Stomach (tissue), 9 donors: Measurements from ENCODE around the gene COX8A. TPM values are rescaled to one million over a fixed set of nuclear protein-coding genes. Genes with fewer than 3 reads are reported as not detected.

ENCODE experiments used
- DNase-seq, 2 donors: peaks; one replicate each; pipeline versions ENCODE4 v3.0.0 to v3.0.0-alpha.2; 2013 to 2019
- H3K27ac ChIP-seq, 5 donors: fragments of 200-600 bp in 4 of 5; sonication (generic) in 4 of 5; one replicate each; pipeline ENCODE4 v1.5.1; 2013 to 2019; ENCODE audit warnings: mild to moderate bottlenecking in 1 of 5, moderate library complexity in 1 of 5
- H3K27me3 ChIP-seq, 3 donors: fragments of 200-600 bp; sonication (generic); one replicate each; pipeline ENCODE4 v1.5.1; 2017 to 2019; ENCODE audit warnings: mixed run types in 1 of 3
- H3K36me3 ChIP-seq, 4 donors: fragments of 200-600 bp; sonication (generic); 1 replicate in 3 of 4; 2 replicates in 1 of 4; pipeline ENCODE4 v1.5.1; 2016 to 2019
- H3K4me1 ChIP-seq, 4 donors: fragments of 200-600 bp; sonication (generic); one replicate each; pipeline ENCODE4 v1.5.1; 2016 to 2019
- H3K4me3 ChIP-seq, 4 donors: fragments of 200-600 bp; sonication (generic) in 3 of 4; one replicate each; pipeline ENCODE4 v1.5.1; 2016 to 2019; ENCODE audit warnings: mild to moderate bottlenecking in 1 of 4
- H3K9me3 ChIP-seq, 4 donors: fragments of 200-600 bp; sonication (generic); one replicate each; pipeline ENCODE4 v1.5.1; 2016 to 2019
- EP300 ChIP-seq: sonication (generic); formaldehyde crosslinking; IDR thresholded peaks from one replicate; pipeline ENCODE4 v1.6.1; 2017; ENCODE audit warnings: antibody characterized with exemption
- POLR2A ChIP-seq, 4 donors: fragments of 450-650 bp; IDR thresholded peaks; one replicate each; pipeline ENCODE4 v1.6.1; 2016; ENCODE audit warnings: antibody characterized with exemption in 4 of 4, control low read depth in 2 of 4, mild to moderate bottlenecking in 1 of 4, moderate library complexity in 1 of 4
- POLR2AphosphoS5 ChIP-seq, 3 donors: sonication (generic); formaldehyde crosslinking; IDR thresholded peaks; one replicate each; pipeline ENCODE4 v1.6.1; 2016; ENCODE audit warnings: antibody characterized with exemption in 3 of 3
- WGBS, 5 donors: extraction: QIAGEN DNeasy Blood & Tissue Kit in 3 of 5; methylation state at CpG; one replicate each; pipeline versions ENCODE4 v1.1.5 to v1.1.7; 2013 to 2018; 5-methylcytosine and 5-hydroxymethylcytosine counted together
- intact Hi-C: fragments of 100-400 bp; cut with DNase I; formaldehyde crosslinking; loops from one replicate; pipeline ENCODE4 v1.15.1; 2023; ENCODE audit warnings: low total_unique reads
- polyA plus RNA-seq, 3 donors: library from polyadenylated mRNA; stranded (reverse); fragments of 200-250 nt; gene quantifications; one replicate each; pipeline ENCODE4 v1.2.3, GENCODE V29; 2013
- small RNA-seq, 4 donors: library from RNA; depleted of rRNA; stranded (forward); fragments of <200 nt; gene quantifications; one replicate each; pipeline ENCODE3, GENCODE V24; 2016
- total RNA-seq, 5 donors: library from RNA; depleted of rRNA; stranded (reverse); fragments of >200 nt; gene quantifications; one replicate each; pipeline versions ENCODE4 v1.1.0 to v1.2.3, GENCODE V29; 2014 to 2016
- TF ChIP-seq, protein P1 (sequence below), 7 experiments: fragments of 450-650 bp in 4 of 7; fragments of 200-600 bp in 3 of 7; sonication (generic) in 3 of 7; IDR thresholded peaks; one replicate each; pipeline ENCODE4 v1.5.1; 2016 to 2019; ENCODE audit warnings: antibody characterized with exemption in 7 of 7, control low read depth in 2 of 7, mild to moderate bottlenecking in 1 of 7
- donor health status: healthy with polysubstance abuse.
- donor health status: Bipolar disorder and iron deficiency.
- donor health status: healthy.

COX8A gene
- total and polyA plus RNA-seq, 8 donors: 107 to 1,045 (median 933) TPM

DNA sequence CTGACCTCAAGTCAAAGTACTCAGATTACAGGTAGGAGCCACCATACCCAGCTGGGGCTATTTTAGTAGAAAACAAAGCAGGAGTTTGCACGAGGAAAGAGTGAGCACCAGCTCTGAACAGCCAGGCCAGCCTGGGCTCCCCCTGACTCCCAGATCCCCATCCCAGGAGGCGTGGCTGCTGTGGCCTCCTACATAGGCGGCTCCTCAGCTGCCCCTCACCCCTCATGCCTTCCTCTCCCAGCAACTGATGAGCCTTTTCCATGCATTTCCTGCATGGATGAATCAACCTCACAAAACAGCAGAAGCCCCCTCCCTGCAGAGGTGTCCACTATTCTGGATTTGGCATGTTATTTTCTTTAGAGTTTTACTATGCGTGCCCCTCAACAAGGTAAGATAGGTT, 50.8 kb downstream of the COX8A start:
- DNase-seq: peak in 1 of 2 donors; percentile 51
- no peak for TF ChIP-seq EP300
- TF ChIP-seq POLR2A (IDR thresholded peaks at IDR 0.05): no peak
- TF ChIP-seq POLR2AphosphoS5 (IDR thresholded peaks at IDR 0.05): no peak
- TF ChIP-seq, protein P1, sequence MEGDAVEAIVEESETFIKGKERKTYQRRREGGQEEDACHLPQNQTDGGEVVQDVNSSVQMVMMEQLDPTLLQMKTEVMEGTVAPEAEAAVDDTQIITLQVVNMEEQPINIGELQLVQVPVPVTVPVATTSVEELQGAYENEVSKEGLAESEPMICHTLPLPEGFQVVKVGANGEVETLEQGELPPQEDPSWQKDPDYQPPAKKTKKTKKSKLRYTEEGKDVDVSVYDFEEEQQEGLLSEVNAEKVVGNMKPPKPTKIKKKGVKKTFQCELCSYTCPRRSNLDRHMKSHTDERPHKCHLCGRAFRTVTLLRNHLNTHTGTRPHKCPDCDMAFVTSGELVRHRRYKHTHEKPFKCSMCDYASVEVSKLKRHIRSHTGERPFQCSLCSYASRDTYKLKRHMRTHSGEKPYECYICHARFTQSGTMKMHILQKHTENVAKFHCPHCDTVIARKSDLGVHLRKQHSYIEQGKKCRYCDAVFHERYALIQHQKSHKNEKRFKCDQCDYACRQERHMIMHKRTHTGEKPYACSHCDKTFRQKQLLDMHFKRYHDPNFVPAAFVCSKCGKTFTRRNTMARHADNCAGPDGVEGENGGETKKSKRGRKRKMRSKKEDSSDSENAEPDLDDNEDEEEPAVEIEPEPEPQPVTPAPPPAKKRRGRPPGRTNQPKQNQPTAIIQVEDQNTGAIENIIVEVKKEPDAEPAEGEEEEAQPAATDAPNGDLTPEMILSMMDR (IDR thresholded peaks at IDR 0.05): no peak
- H3K36me3 ChIP-seq: no peaks in the 10 kb centered on the region
- H3K4me3 ChIP-seq: no peak overlapping the region
- WGBS, 5 donors: 73 to 90% (median 84%) methylated on average over 4 of the region's 4 CpGs
- intact Hi-C loops: no loop called here
- H3K4me1 ChIP-seq: peaks cover 4 to 16% (median 11%) of the 10 kb centered on the region in 4 donors
- H3K27me3 ChIP-seq: peaks cover 0 to 22% (median 12%) of the 10 kb centered on the region in 3 donors
- H3K9me3 ChIP-seq: no peaks in the 10 kb centered on the region
- H3K27ac ChIP-seq: no peak overlapping the region

Small RNAs within 50 kb of the gene (small RNA-seq; reads per million reads assigned to genes)
- gene RNU6-45P: 0 to 1.1 (median 0) reads per million in 4 donors

Other genes with a start within 250 kb of the COX8A start
- gene ZFTA, start 205.8 kb upstream of the COX8A start, total RNA-seq: 10 to 100 TPM in 2 of 5 donors, 1 to 10 TPM in 3; 1.8 to 16.8 (median 8.8) TPM
- gene ZFTA, start 205.8 kb upstream of the COX8A start, polyA plus RNA-seq: 1 to 10 TPM; 4.4 to 6.9 (median 4.8) TPM
- 10 to 100 TPM in 1 of 5 donors, 1 to 10 TPM in 3, under 1 TPM in 1; 0.45 to 13.6 (median 5.7) TPM for gene SPINDOC, start 161.2 kb upstream of the COX8A start, total RNA-seq
- gene SPINDOC, start 161.2 kb upstream of the COX8A start, polyA plus RNA-seq: 10 to 100 TPM in 1 of 3 donors, 1 to 10 TPM in 2; 4.6 to 12.1 (median 5.8) TPM
- gene MARK2, start 135.5 kb upstream of the COX8A start, total RNA-seq: 100 to 1,000 TPM in 1 of 5 donors, 10 to 100 TPM in 4; 13.8 to 128 (median 34.8) TPM
- 10 to 100 TPM in 2 of 3 donors, 1 to 10 TPM in 1; 8.8 to 18.2 (median 13.9) TPM for gene MARK2, start 135.5 kb upstream of the COX8A start, polyA plus RNA-seq
- gene RCOR2, start 57.5 kb upstream of the COX8A start, total RNA-seq: 1 to 10 TPM in 1 of 5 donors, under 1 TPM in 1, not detected in 3; 0.58 to 1.1 TPM
- gene RCOR2, start 57.5 kb upstream of the COX8A start, polyA plus RNA-seq: 1 to 10 TPM in 1 of 3 donors, under 1 TPM in 2; 0.35 to 1.6 (median 0.92) TPM
- gene NAA40, start 35.6 kb upstream of the COX8A start, total RNA-seq: 10 to 100 TPM in 3 of 5 donors, 1 to 10 TPM in 2; 4.3 to 71.4 (median 14.9) TPM
- 1 to 10 TPM; 4.9 to 8.0 (median 5.8) TPM for gene NAA40, start 35.6 kb upstream of the COX8A start, polyA plus RNA-seq
- gene OTUB1, start 11.8 kb downstream of the COX8A start, total RNA-seq: 100 to 1,000 TPM in 1 of 5 donors, 10 to 100 TPM in 4; 33.6 to 161 (median 40.3) TPM
- 10 to 100 TPM; 62.3 to 74.2 (median 64.8) TPM for gene OTUB1, start 11.8 kb downstream of the COX8A start, polyA plus RNA-seq
- 1 to 10 TPM in 1 of 5 donors, under 1 TPM in 1, not detected in 3; 0.73 to 1.3 TPM for gene FLRT1, start 61.3 kb downstream of the COX8A start, total RNA-seq
- gene FLRT1, start 61.3 kb downstream of the COX8A start, polyA plus RNA-seq: under 1 TPM in 2 of 3 donors, not detected in 1; 0.12 to 0.28 TPM
- 10 to 100 TPM; 18.0 to 52.1 (median 41.2) TPM for gene MACROD1, start 191.5 kb downstream of the COX8A start, total RNA-seq
- gene MACROD1, start 191.5 kb downstream of the COX8A start, polyA plus RNA-seq: 100 to 1,000 TPM in 2 of 3 donors, 10 to 100 TPM in 1; 59.1 to 283 (median 156) TPM
- gene STIP1, start 211.6 kb downstream of the COX8A start, total RNA-seq: 100 to 1,000 TPM in 1 of 5 donors, 10 to 100 TPM in 4; 27.4 to 259 (median 68.1) TPM
- gene STIP1, start 211.6 kb downstream of the COX8A start, polyA plus RNA-seq: 10 to 100 TPM; 51.5 to 56.2 (median 53.2) TPM
- 10 to 100 TPM; 11.9 to 30.3 (median 17.9) TPM for gene FERMT3, start 232.1 kb downstream of the COX8A start, total RNA-seq
- 10 to 100 TPM; 12.4 to 31.9 (median 19.5) TPM for gene FERMT3, start 232.1 kb downstream of the COX8A start, polyA plus RNA-seq